Fibroblast of the conjunctiva (primary cell): ENCODE measurements around the gene ANP32B.
"Not testable (repeated sequence)": the region's sequence is repeated elsewhere in the genome, so short reads cannot be mapped to it uniquely, and the experiment has no call there.

ENCODE experiments used
- DNase-seq: peaks from one replicate; pipeline ENCODE4 v3.0.0-alpha.2; 2010; ENCODE audit warnings: low read depth

The ANP32B gene

DNA sequence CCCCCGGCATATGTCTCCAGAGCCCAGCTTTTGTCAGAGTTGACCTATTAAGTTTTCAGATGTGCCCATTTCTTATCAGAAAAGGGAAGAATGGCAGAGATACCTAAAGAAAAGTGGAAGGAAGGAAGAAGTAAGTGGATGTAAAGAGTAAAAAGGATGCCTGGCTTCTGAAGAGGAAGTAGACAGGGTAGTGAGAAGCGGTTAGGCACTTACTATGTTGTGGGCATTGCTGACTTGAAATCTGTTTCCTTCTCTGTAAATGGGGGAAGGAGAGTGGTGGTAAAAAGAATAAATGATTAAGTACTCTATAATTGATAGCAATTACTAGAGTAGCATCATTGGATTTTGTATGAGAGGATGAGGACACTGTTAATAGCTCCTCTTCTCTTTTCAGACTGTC lies 9.9 kb downstream of the ANP32B start:
- DNase-seq = no peak

GRCh38 chr9:97994703-97995102 lies 11.6 kb downstream of the ANP32B start:
- no peak for DNase-seq

DNA sequence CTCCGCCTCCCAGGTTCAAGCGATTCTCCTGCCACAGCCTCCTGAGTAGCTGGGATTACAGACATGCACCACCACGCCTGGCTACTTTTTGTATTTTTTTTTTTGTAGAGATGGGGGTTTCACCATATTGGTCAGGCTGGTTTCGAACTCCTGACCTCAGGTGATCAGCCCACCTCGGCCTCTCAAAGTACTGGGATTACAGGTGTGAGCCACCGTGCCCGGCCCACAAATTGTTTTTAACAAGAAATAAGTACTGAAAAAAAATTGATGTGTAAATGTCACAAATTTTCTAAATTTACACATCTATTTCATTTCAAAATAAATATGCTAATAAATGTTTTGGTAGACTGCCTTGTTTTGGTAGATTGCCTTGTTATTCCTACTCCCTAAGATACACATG lies 13.5 kb downstream of the ANP32B start:
- DNase-seq = not testable (repeated sequence)

- no peak for DNase-seq
Measured at GRCh38 chr9:97997330-97998276, 14.5 kb downstream of the ANP32B start.

DNA sequence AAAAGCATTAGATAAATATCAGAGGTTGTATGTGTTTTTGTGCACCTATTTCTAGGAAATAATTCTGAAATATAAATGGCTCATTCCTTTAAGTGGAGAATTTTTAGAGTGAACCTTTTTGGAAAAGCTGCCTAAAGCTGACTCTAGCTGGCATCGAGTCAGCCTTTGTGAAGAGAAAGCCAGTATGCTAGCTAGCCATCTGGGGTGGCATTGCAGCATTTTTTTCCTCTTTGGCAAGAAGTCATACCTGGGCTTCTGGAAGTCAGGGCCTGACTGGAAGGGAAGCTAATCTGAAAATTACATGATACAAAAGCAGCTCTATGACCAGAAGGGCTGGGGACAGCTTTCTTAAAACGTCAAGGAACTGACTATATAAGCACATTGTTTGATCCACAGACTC lies 19.7 kb downstream of the ANP32B start:
- DNase-seq = no peak

- DNase-seq = no peak
Measured at GRCh38 chr9:98006127-98006796, 23.1 kb downstream of the ANP32B start.

DNA sequence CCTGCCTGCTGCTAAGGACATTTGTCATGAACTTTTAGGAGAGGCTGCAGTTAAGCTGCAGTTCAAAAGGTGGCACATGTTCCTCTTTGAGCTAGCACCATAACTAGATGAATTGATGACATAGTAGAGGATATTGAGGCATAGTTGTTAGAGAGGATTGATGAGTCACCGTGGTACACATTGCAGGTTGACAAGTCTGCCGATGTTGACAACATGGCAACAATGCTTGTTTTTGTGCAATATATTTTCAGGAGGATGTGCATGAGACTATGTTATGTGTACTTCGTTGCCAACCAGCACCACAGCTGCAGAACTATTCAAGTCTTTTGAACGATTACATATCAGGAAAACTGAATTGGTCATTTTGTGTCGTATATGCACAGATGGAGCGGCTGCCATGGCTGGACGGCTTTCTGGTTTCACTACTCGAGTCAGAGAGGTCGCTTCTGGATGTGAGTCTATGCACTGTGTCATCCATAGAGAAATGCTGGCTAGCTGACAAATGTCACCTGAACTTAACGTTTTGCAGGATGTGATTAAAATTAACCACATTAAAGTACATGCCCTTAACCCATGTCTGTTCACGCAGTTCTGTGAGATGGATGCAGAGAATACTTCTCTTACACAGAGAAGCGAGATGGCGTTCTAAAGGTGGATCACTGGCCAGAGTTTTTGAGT lies 24.2 kb downstream of the ANP32B start:
- no peak for DNase-seq

DNA sequence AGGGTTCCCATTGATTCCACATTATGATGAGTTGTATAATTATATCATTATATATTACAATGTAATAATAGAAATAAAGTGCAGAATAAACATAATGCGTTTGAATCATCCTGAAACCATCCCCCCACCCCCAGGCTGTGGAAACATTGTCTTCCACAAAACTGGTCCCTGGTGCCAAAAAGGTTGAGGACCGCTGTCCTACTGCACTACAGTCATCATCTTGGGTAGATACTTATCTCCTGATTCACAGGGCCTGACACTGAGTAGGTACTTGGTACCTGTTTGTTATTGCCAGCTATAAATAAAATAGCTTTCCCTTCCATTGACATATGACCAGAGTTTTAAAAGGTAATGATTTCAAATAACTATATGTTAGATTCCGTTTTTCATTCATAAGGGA lies 25.6 kb downstream of the ANP32B start:
- DNase-seq = no peak

DNA sequence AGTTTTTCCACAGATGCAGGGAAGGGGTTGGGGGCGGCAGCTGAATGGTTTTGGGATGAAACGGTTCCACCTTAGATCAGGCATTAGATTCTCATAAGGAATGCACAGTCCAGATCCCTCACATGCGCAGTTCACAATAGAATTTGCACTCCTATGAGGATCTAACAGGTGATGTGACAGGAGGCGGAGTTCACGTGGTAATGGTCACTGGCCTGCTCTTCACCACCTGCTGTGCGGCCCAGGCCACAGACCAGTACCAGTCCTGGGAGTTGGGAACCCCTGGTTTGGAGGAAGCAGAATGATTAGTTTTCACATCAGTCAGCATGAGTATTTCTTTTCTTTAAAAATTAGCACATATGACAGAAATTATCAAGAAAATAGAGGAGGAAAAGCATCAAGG lies 26.3 kb downstream of the ANP32B start:
- no peak for DNase-seq

DNA sequence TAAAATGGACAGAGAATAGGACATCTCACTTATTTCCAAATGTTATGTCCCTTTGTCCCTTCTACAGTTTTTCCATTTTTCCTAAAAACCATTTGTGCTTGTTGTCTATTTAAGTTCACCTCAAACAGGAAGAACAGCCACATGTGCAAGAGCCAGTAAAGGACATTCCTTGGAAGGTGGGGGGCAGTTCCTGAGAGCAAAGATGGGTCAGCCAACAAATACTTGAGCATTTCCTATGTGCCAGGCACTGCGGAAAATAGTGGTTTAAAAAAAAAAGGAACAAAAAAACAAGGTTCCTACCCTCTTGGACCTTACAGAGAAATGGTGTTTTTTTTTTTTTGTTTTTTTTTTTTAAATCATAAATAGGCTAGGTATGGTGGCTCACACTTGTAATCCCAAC lies 26.8 kb downstream of the ANP32B start:
- no peak for DNase-seq

DNA sequence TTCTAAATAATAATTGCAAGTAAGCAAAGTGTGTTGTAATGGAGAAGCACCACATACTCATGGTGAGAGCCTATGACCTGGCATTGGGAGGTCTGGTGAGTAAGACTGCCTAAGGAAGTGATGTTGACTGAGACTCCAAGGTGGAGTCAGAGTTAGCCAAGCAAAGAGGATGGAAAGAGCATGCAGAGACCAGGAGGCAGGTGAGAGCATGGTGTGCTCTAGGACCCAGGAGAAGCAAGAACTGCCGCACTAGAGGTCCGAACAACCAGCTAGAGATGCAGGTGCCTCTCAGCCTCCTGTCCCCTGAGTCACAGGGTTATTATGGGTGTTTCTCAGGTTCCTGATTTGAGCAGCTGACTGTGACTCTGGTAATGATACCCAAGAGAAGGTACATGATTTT lies 27.3 kb downstream of the ANP32B start:
- DNase-seq = no peak

GRCh38 chr9:98011122-98011521 lies 28.0 kb downstream of the ANP32B start:
- DNase-seq = no peak

DNA sequence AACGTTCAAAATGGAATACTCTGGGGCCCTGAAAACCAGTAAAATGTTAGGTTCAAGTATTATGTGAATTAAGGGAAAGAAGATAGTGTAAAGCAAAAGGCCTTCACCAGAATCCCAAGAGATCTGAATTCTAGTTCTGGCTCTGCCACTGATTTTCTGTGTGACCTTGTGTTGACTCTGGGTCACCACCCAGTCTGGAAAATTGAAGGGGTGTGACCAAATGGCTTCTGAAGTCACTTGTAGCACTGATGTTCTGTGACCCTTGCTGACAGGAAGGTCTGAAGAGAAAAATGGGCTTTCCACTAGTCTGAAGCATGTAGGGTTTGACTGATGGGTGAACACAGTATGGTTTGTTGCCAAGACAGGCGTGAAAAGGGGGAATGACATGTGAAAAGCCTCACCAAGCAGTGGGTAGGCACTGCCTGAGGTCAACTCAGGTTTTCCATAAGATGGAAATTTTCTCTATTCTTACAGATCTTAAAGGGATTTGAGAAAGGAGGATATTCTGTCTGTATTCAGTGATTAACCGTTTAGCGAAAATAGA lies 33.1 kb downstream of the ANP32B start:
- no peak for DNase-seq

DNA sequence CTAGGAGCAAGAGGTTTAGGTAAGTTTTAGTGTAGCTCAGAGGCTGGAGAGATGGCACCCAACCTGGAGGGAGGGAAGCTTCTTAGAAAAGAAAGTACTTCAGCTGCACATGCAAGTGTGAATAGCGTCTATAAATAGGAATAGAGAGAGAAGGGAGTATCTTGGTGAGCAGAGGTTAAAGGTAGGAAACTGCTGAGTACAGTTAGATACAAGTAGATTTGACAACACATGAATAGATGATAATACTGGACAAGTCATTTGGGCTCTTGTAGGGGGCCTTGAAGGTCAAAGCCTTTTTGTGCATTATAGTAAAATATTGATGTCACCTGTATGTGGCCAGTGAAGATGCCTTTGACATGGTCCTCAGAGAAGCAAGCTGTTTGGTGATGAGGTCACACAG lies 34.2 kb downstream of the ANP32B start:
- no peak for DNase-seq

DNA sequence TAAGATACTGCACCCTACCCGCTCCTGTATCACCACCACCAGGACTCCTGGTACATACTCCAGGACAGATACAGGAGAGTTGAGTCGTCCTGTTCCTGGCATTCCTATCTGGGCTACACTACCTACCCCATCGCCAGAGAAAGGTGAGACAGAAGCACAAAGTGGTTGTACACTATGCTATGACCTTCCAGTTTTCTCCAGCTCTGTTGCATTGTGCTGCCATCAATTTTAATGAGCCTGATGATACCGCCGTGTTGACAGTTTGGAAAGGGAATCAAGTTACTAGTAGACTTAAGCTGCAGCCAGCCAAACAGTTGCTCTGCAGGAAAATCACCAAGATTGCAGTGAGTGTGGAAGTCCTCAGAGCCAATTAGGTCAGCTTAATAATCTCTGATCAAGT lies 35.2 kb downstream of the ANP32B start:
- no peak for DNase-seq

- DNase-seq = no peak
Measured at GRCh38 chr9:98019098-98019497, 36.0 kb downstream of the ANP32B start.

DNA sequence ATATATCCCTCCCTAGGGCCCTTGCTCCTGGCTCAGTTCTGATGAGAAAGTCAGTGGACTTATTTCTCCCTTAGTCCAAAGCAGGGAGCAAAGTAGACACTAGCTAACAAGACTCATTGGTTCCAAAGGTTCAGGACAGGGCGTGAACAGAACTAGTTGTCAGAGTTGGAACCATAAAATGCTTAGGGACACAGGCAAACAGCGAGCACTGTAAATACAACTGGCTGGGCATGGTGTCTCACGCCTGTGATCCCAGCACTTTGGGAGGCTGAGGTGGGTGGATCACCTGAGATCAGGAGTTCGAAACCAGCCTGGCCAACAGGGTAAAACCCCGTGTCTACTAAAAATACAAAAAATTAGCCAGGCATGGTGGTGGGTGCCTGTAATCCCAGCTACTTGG lies 36.7 kb downstream of the ANP32B start:
- not testable (repeated sequence) for DNase-seq

- no peak for DNase-seq
Measured at GRCh38 chr9:98020476-98021145, 37.5 kb downstream of the ANP32B start.

DNA sequence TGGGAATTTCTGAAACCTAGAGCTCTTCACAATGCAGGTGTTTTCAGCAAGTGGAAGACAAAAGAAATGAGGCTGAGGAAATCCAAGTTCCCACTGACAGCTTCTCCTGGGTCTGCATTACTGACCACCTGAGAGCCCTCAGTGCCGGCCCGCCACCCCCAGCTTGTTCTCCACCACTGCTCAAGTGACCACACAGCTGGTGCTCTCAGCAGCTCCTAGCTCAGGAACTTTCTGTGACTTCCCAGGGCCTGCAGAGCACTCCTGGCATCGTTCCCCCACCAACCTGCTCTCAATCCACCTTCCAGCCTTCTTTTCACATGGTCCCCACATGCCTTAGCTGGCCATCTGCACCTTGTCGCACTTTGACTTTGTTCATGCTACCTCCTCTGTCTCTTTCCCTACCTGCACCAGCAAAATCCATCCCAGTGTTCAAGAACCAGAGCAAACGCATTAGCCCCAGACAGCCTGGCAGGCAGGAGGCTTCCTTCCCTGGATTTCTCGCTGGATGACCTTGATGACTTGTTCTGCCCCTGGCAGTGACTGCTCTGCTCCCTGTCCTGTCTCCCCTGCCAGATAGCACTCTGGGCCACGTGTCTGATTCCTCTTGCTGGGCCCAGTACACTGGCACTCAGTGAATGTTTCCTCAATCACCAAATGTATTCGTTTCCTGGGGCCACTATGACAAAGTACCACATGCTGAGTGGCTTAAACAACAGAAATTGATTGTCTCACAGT lies 38.3 kb downstream of the ANP32B start:
- no peak for DNase-seq

- DNase-seq = no peak
Measured at GRCh38 chr9:98022447-98022846, 39.3 kb downstream of the ANP32B start.

DNA sequence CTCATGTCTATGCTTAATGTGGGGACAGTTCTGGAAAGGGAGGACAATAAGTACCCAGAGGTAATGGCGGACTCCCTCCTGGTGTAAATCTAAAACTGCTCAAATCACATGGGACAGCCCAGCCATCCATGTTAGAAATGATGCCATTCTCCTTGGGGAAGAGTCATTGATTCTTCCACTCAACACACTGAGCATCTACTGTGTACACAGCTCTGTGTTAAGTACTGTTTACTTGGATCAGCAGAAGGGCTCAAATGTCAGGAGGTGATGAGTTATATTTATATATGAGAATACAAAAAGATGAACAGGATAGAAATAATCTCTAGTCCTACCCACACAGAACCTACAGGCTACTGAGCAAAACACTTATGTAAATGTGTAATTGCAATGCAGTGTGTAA lies 41.6 kb downstream of the ANP32B start:
- DNase-seq = no peak
